CD4-positive, alpha-beta T cell (primary cell): ENCODE results near the gene FCHO2. TPM values are rescaled to one million over a fixed set of nuclear protein-coding genes. Genes with fewer than 3 reads are reported as not detected.

Source experiments
- ATAC-seq: fragments of 200-7000 bp; cut with Tn5 transposase; one replicate; pipeline ENCODE4 v1.10.0; 2022; ENCODE audit warnings: mild to moderate bottlenecking; ENCODE audit not compliant: poor library complexity
- CTCF ChIA-PET: fragments of 350-600 bp; sonication (Branson Sonifier 250); formaldehyde crosslinking; loops from one replicate; lab custom pipeline; 2021; ENCODE audit warnings: antibody characterized with exemption, inconsistent platforms; lab: Charles Lee
- POLR2A ChIA-PET: fragments of 350-600 bp; sonication (Branson Sonifier 250); formaldehyde crosslinking; loops from one replicate; lab custom pipeline; 2021; ENCODE audit warnings: antibody characterized with exemption, inconsistent platforms; lab: Charles Lee
- DNase-seq, 14 experiments: peaks; one replicate each; pipeline ENCODE4 v3.0.0-alpha.2; 2013 to 2020; ENCODE audit warnings: mixed read lengths in 2 of 14
- H3K27ac ChIP-seq, 2 donors: one replicate each; pipeline versions ENCODE4 v1.5.1 to v1.7.0; 2013; ENCODE audit warnings: low read length in 2 of 2, low read depth in 1 of 2, mild to moderate bottlenecking in 1 of 2
- H3K27me3 ChIP-seq, 2 experiments: 1 replicate in 1 of 2; 2 replicates in 1 of 2; pipeline versions ENCODE4 v1.6.1 to v1.7.0; 2013; ENCODE audit warnings: low read length in 2 of 2, control low read depth in 1 of 2, mild to moderate bottlenecking in 1 of 2, moderate library complexity in 1 of 2; ENCODE audit not compliant: insufficient read depth in 2 of 2, control insufficient read depth in 1 of 2
- H3K36me3 ChIP-seq: one replicate; pipeline ENCODE4 v1.6.1; 2013; ENCODE audit warnings: low read length, control low read depth; ENCODE audit not compliant: insufficient read depth
- H3K4me1 ChIP-seq: one replicate; pipeline ENCODE4 v1.6.1; 2013; ENCODE audit warnings: low read length, control low read depth; ENCODE audit not compliant: insufficient read depth
- H3K4me3 ChIP-seq: one replicate; pipeline ENCODE4 v1.5.1; 2013; ENCODE audit warnings: mild to moderate bottlenecking, low read length, moderate library complexity
- H3K9me3 ChIP-seq, 2 experiments: 1 replicate in 1 of 2; 2 replicates in 1 of 2; pipeline versions ENCODE4 v1.6.1 to v1.7.0; 2013; ENCODE audit warnings: low read length in 2 of 2, mild to moderate bottlenecking in 2 of 2, control low read depth in 1 of 2, moderate library complexity in 1 of 2; ENCODE audit not compliant: control insufficient read depth in 1 of 2, insufficient read depth in 1 of 2
- H3K27ac Mint-ChIP-seq: one replicate; pipeline ENCODE4 v1.8.0; 2020; ENCODE audit warnings: mixed read lengths
- H3K27me3 Mint-ChIP-seq: one replicate; pipeline ENCODE4 v1.8.0; 2021; ENCODE audit warnings: mixed read lengths
- H3K36me3 Mint-ChIP-seq: one replicate; pipeline ENCODE4 v1.8.0; 2021; ENCODE audit warnings: low read depth, mixed read lengths
- H3K4me1 Mint-ChIP-seq: one replicate; pipeline ENCODE4 v1.8.0; 2021; ENCODE audit warnings: low read depth, mixed read lengths
- H3K4me3 Mint-ChIP-seq: one replicate; pipeline ENCODE4 v1.8.0; 2020; ENCODE audit warnings: mild to moderate bottlenecking, mixed read lengths
- H3K9me3 Mint-ChIP-seq: one replicate; pipeline ENCODE4 v1.8.0; 2020; ENCODE audit warnings: mixed read lengths
- intact Hi-C, 2 experiments: fragments of 100-400 bp; cut with DNase I in 1 of 2; cut with micrococcal nuclease in 1 of 2; formaldehyde crosslinking; loops; one replicate each; pipeline versions ENCODE4 v1.15.1 to v1.9.0; 2023 to 2025; cut with DNase I, micrococcal nuclease
- total RNA-seq, 174 experiments: library from RNA in 2 of 174; stranded (reverse) in 2 of 174; gene quantifications; one replicate each; pipeline ENCODE4 v1.2.3 and lab custom pipeline; 2021 to 2026
- TF ChIP-seq, protein P1 (sequence below): fragments of 200-600 bp; IDR thresholded peaks from one replicate; pipeline ENCODE4 v1.8.0; 2022; ENCODE audit warnings: antibody characterized with exemption, mild to moderate bottlenecking

The FCHO2 gene
- total RNA-seq, 2 experiments from 2014 or later, result 2.0 to 2.6 TPM

- ATAC-seq, result no peak
- POLR2A ChIA-PET, result no interaction called here
- TF ChIP-seq, protein P1, sequence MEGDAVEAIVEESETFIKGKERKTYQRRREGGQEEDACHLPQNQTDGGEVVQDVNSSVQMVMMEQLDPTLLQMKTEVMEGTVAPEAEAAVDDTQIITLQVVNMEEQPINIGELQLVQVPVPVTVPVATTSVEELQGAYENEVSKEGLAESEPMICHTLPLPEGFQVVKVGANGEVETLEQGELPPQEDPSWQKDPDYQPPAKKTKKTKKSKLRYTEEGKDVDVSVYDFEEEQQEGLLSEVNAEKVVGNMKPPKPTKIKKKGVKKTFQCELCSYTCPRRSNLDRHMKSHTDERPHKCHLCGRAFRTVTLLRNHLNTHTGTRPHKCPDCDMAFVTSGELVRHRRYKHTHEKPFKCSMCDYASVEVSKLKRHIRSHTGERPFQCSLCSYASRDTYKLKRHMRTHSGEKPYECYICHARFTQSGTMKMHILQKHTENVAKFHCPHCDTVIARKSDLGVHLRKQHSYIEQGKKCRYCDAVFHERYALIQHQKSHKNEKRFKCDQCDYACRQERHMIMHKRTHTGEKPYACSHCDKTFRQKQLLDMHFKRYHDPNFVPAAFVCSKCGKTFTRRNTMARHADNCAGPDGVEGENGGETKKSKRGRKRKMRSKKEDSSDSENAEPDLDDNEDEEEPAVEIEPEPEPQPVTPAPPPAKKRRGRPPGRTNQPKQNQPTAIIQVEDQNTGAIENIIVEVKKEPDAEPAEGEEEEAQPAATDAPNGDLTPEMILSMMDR, result no peak
- H3K27ac Mint-ChIP-seq, result no peak overlapping the region
- intact Hi-C loops, result no loop called here
- peaks cover 0 to 5% of the 10 kb centered on the region in 2 experiments for H3K27me3 ChIP-seq
- CTCF ChIA-PET, result no interaction called here
- no peaks in the 10 kb centered on the region for H3K27me3 Mint-ChIP-seq
- peaks cover 0 to 4% of the 10 kb centered on the region in 2 experiments for H3K9me3 ChIP-seq
- no peaks in the 10 kb centered on the region for H3K36me3 ChIP-seq
- peaks cover 4% of the 10 kb centered on the region for H3K9me3 Mint-ChIP-seq
- no peak overlapping the region for H3K4me3 ChIP-seq
- H3K4me3 Mint-ChIP-seq, result no peak overlapping the region
- H3K27ac ChIP-seq, result no peak overlapping the region
- H3K36me3 Mint-ChIP-seq, result no peaks in the 10 kb centered on the region
- H3K4me1 Mint-ChIP-seq, result no peaks in the 10 kb centered on the region
- H3K4me1 ChIP-seq, result no peaks in the 10 kb centered on the region
- no peak for DNase-seq
Measured at GRCh38 chr5:72996632-72997031, 40.8 kb downstream of the FCHO2 start.

- CTCF ChIA-PET, result no interaction called here
Measured at GRCh38 chr5:72999916-73000315, 44.1 kb downstream of the FCHO2 start.

GRCh38 chr5:73005886-73006285 is 50.0 kb downstream of the FCHO2 start:
- DNase-seq (no peak), ATAC-seq (no peak)
- intact Hi-C loops, result no loop called here
- Mint-ChIP-seq H3K27ac (no peak overlapping the region), H3K4me1 (no peaks in the 10 kb centered on the region), H3K27me3 (no peaks in the 10 kb centered on the region), H3K4me3 (no peak overlapping the region), H3K36me3 (no peaks in the 10 kb centered on the region), H3K9me3 (no peaks in the 10 kb centered on the region)
- Histone ChIP-seq H3K36me3 (no peaks in the 10 kb centered on the region), H3K27me3 (no peaks in the 10 kb centered on the region), H3K27ac (no peak overlapping the region), H3K9me3 (no peaks in the 10 kb centered on the region), H3K4me1 (no peaks in the 10 kb centered on the region), H3K4me3 (no peak overlapping the region)
- TF ChIP-seq, protein P1, result no peak
- ChIA-PET POLR2A (no interaction called here), CTCF (no interaction called here)

More at GRCh38 chr5:72999916-73000315, 44.1 kb downstream of the FCHO2 start:
- Mint-ChIP-seq H3K9me3 (no peaks in the 10 kb centered on the region), H3K36me3 (no peaks in the 10 kb centered on the region), H3K27me3 (no peaks in the 10 kb centered on the region), H3K4me1 (no peaks in the 10 kb centered on the region), H3K27ac (no peak overlapping the region), H3K4me3 (no peak overlapping the region)
- Histone ChIP-seq H3K27me3 (no peaks in the 10 kb centered on the region), H3K27ac (no peak overlapping the region), H3K9me3 (peaks cover 0 to 4% of the 10 kb centered on the region in 2 experiments), H3K36me3 (no peaks in the 10 kb centered on the region), H3K4me3 (no peak overlapping the region), H3K4me1 (no peaks in the 10 kb centered on the region)
- no peak for ATAC-seq
- intact Hi-C loops, result no loop called here
- POLR2A ChIA-PET, result no interaction called here
- TF ChIP-seq, protein P1, result no peak
- DNase-seq, result no peak
